ENCODE data around the gene FRMD1. TPM values are rescaled to one million over a fixed set of nuclear protein-coding genes. Genes with fewer than 3 reads are reported as not detected.

The FRMD1 gene
- total RNA-seq, 6 experiments from 2014 or later = 0.07 to 0.23 (median 0.12) TPM; not detected in 1

DNA sequence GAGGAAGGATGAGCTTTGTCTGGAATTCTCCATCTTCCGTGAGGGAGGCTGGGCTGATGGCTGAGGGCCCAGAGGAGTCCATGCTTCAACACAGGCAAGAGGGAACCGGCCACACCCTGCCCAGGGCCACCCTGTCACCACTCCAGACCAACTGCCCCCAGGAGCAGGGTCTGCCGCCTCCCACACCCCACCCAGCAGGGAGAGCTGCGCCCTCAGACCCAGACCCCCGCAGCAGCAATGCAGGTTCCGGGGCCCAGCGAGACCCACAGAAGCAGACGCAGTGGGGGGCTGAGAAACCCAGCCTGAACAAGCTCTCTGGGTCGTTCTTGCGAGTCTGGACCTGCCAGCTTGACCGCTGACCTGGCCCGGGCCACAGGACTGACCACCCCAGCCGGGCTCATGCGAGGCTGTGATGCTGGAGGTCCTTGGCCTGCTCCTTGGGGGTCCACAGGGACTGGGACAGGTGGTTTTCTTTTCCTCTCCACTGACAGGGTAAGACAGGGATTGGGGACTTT is 25.0 kb downstream of the FRMD1 start:
- H3K4me3 ChIP-seq = no peak overlapping the region
- intact Hi-C loops (cut with DNase I) = no loop called here
- H3K4me1 ChIP-seq = no peaks in the 10 kb centered on the region
- no peak for ATAC-seq
- no peaks in the 10 kb centered on the region for H3K27me3 ChIP-seq
- no peak overlapping the region for H3K27ac ChIP-seq
- no peaks in the 10 kb centered on the region for H3K9me3 ChIP-seq
- 90% methylated on average over 2 of the region's 14 CpGs for WGBS (ENCODE audit: insufficient coverage, low coverage, low lambda C conversion rate, missing lambda C conversion rate)
- peak in 1 of 3 donors; percentile 45 for DNase-seq
- no peak for TF ChIP-seq POLR2A (IDR thresholded peaks at IDR 0.05)
- TF ChIP-seq, protein P1, sequence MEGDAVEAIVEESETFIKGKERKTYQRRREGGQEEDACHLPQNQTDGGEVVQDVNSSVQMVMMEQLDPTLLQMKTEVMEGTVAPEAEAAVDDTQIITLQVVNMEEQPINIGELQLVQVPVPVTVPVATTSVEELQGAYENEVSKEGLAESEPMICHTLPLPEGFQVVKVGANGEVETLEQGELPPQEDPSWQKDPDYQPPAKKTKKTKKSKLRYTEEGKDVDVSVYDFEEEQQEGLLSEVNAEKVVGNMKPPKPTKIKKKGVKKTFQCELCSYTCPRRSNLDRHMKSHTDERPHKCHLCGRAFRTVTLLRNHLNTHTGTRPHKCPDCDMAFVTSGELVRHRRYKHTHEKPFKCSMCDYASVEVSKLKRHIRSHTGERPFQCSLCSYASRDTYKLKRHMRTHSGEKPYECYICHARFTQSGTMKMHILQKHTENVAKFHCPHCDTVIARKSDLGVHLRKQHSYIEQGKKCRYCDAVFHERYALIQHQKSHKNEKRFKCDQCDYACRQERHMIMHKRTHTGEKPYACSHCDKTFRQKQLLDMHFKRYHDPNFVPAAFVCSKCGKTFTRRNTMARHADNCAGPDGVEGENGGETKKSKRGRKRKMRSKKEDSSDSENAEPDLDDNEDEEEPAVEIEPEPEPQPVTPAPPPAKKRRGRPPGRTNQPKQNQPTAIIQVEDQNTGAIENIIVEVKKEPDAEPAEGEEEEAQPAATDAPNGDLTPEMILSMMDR (IDR thresholded peaks at IDR 0.05) = no peak
- H3K36me3 ChIP-seq = no peaks in the 10 kb centered on the region

DNA sequence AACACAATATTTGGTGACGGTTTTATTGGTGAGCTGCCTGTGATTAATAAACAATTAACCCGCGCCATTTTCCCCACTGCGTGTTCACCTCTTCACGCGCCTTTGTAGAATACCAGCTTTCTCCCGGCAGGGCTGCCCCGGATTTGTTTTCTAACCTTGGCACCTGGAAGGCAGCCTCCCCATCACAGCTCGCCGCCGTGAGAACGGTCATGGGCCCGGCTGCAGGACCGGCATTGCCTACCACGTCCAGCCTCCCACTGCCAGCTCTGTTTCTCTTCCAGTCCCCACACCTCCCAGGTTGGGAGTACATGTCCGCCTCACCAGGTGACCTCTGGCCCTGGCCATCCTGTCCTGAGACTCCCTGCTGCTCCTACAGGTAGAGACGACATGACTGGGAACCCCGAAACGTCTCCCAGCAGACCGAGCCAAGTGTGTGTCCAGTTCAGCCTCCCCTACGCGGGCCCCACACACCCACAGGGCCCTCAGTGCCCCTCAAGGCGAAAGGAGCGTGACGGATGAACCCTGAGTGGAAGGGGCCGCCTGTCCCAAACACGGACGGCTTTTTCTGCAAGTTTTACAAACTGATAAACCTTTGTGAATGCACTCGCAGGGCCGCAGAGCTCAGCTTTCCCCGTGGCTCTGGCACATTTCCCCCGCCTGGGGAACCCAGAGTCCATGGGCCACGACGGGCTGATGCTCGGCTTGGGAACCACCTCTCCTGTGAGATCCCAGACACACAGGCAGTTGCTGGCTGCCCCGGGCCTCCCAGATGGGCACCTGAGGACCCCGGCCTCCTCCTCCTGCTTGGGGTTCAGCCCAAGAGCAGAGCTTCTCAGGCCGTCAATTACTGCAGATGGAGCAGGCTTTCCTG is 25.7 kb downstream of the FRMD1 start:
- 89% methylated on average over 14 of the region's 38 CpGs for WGBS (ENCODE audit: insufficient coverage, low coverage, low lambda C conversion rate, missing lambda C conversion rate)
- Histone ChIP-seq H3K27ac (no peak overlapping the region), H3K4me1 (no peaks in the 10 kb centered on the region), H3K27me3 (no peaks in the 10 kb centered on the region), H3K4me3 (no peak overlapping the region), H3K36me3 (no peaks in the 10 kb centered on the region), H3K9me3 (no peaks in the 10 kb centered on the region)
- intact Hi-C loops (cut with DNase I) = no loop called here
- TF ChIP-seq, protein P1 (IDR thresholded peaks at IDR 0.05) = no peak
- TF ChIP-seq POLR2A (IDR thresholded peaks at IDR 0.05) = no peak
- no peak for ATAC-seq
- no peak for DNase-seq

DNA sequence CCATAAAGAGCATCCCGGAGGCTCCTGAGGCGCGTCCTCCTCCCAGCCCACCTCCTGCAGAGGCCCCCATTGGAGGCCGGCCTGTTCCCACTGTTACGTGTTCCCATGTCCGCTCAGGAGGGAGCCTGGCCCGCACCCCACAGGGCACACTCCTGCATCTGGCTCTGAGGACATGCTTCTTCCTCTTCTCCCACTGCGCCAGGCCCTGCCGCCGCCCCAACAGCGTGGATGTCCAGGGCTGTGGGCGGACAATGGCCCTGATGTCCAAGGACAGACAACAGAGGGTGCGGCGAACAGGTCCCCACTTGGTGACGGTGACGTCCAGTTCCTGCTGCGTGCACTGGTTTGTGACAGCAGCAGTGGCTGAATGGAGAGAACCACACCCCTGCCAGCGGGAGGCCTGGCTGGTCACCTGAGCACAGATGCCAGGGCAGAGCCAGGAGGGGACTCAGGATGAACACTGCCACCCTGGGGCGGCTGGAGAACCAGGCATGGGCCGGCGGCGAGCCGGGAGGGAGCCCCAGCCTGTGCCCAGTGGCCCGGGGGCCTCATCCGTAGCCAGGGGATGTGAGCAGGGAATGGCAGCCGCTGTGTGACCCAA is 26.6 kb downstream of the FRMD1 start:
- Histone ChIP-seq H3K36me3 (no peaks in the 10 kb centered on the region), H3K27me3 (no peaks in the 10 kb centered on the region), H3K9me3 (no peaks in the 10 kb centered on the region), H3K4me3 (no peak overlapping the region), H3K27ac (no peak overlapping the region), H3K4me1 (no peaks in the 10 kb centered on the region)
- no peak for TF ChIP-seq POLR2A (IDR thresholded peaks at IDR 0.05)
- TF ChIP-seq, protein P1 (IDR thresholded peaks at IDR 0.05) = no peak
- WGBS (ENCODE audit: insufficient coverage, low coverage, low lambda C conversion rate, missing lambda C conversion rate) = 76% methylated on average over 2 of the region's 26 CpGs
- peak in 1 of 3 donors; percentile 55 for DNase-seq
- peak in 1 of 4 donors; percentile 7 for ATAC-seq
- intact Hi-C loops (cut with DNase I) = no loop called here

DNA sequence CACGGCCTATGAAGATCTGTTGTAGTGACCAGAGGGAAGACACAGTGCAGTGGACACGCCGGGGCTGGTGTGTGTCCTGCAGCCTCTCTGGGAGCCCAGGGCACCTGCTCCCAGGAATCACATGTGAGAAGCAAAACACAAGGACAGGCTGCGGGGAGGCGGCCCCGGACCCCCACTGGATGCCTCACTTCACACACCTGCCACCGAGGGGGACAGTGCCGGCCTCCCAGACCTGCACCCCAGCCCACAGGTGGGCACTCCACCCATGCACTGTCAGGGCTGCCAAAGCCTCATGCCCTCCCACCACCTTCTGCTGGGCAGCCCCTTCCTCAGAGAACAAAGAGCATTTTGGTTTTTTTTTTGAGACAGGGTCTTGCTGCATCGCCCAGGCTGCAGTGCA is 27.4 kb downstream of the FRMD1 start:
- H3K36me3 ChIP-seq = no peaks in the 10 kb centered on the region
- H3K9me3 ChIP-seq = no peaks in the 10 kb centered on the region
- ATAC-seq (no peak), DNase-seq (no peak)
- no peak overlapping the region for H3K4me3 ChIP-seq
- H3K27ac ChIP-seq = no peak overlapping the region
- intact Hi-C loops (cut with DNase I) = no loop called here
- TF ChIP-seq, protein P1 (IDR thresholded peaks at IDR 0.05) = no peak
- no peak for TF ChIP-seq POLR2A (IDR thresholded peaks at IDR 0.05)
- no CpG with 5 or more reads among the region's 9 CpGs for WGBS (ENCODE audit: insufficient coverage, low coverage, low lambda C conversion rate, missing lambda C conversion rate)
- H3K27me3 ChIP-seq = no peaks in the 10 kb centered on the region
- H3K4me1 ChIP-seq = no peaks in the 10 kb centered on the region

All from right lobe of liver (tissue), 6 donors.